K562 (cell line): ENCODE measurements around the gene SPATA16. TPM values are rescaled to one million over a fixed set of nuclear protein-coding genes. Genes with fewer than 3 reads are reported as not detected.

Experiments used
- ATAC-seq: fragments of 200-7000 bp; cut with Tn5 transposase; 3 replicates; pipeline ENCODE4 v1.9.1; 2020; ENCODE audit warnings: moderate library complexity
- BruUV-seq: library from RNA; stranded (reverse); fragments of 400-500 nt; replicated peaks from 2 replicates; lab custom pipeline; 2021; lab: Mats Ljungman, UMichigan
- CTCF ChIA-PET: fragments of 300-600 bp; formaldehyde crosslinking; extraction: SDS; loops from one replicate; lab custom pipeline; 2021; ENCODE audit warnings: low intra/inter-chr PET ratio; lab: Yijun Ruan, JAX
- POLR2A ChIA-PET: fragments of 300-600, 350-650 bp; sonication (Branson Sonifier 250); formaldehyde crosslinking; extraction: SDS; loops from one replicate; lab custom pipeline; 2021; ENCODE audit warnings: antibody characterized with exemption, inconsistent platforms; lab: Yijun Ruan, JAX
- DNase-seq, 4 experiments: peaks; one replicate each; pipeline versions ENCODE4 v3.0.0 to v3.0.0-alpha.2; 2011 to 2018; ENCODE audit warnings: low spot score in 3 of 4, mixed read lengths in 3 of 4; ENCODE audit errors: extremely low read depth in 1 of 4
- FAIRE-seq: peaks from 2 replicates; lab custom pipeline; 2011; peaks lifted over from hg19 to GRCh38; lab: Jason Lieb, UNC
- H2AFZ ChIP-seq: 2 replicates; pipeline ENCODE4 v1.6.0; 2011; ENCODE audit warnings: low read depth, low read length, control low read depth, inconsistent platforms
- H3K27ac ChIP-seq: fragments of 200-600 bp; 3 replicates; pipeline ENCODE4 v1.8.0; 2011; ENCODE audit warnings: low read depth, mild to moderate bottlenecking, control low read depth, inconsistent platforms, low read length, moderate library complexity, mixed read lengths; ENCODE audit errors: extremely low read depth
- H3K27me3 ChIP-seq, 2 experiments: fragments of 300-600 bp in 1 of 2; 2 replicates in 1 of 2; 3 replicates in 1 of 2; pipeline versions ENCODE4 v1.6.0 to v1.8.0; 2011; ENCODE audit warnings: inconsistent platforms in 2 of 2, low read length in 2 of 2, mild to moderate bottlenecking in 1 of 2, mixed read lengths in 1 of 2, moderate library complexity in 1 of 2; ENCODE audit not compliant: control insufficient read depth in 2 of 2, insufficient read depth in 2 of 2
- H3K36me3 ChIP-seq: fragments of 300-600 bp; 3 replicates; pipeline ENCODE4 v1.8.0; 2011; ENCODE audit warnings: mild to moderate bottlenecking, low read length, inconsistent platforms; ENCODE audit not compliant: control insufficient read depth, insufficient read depth
- H3K4me1 ChIP-seq, 2 experiments: fragments of 200-600 bp in 1 of 2; replicated peaks in 1 of 2; 2 replicates in 1 of 2; 3 replicates in 1 of 2; pipeline versions ENCODE4 v1.5.1 to v1.8.0; 2011; ENCODE audit warnings: inconsistent platforms in 2 of 2, low read length in 2 of 2, mild to moderate bottlenecking in 1 of 2, mixed read lengths in 1 of 2, moderate library complexity in 1 of 2; ENCODE audit not compliant: control insufficient read depth in 2 of 2, insufficient read depth in 2 of 2
- H3K4me2 ChIP-seq: 2 replicates; pipeline ENCODE4 v1.6.1; 2011; ENCODE audit warnings: low read length, control low read depth, inconsistent platforms, mixed read lengths; ENCODE audit not compliant: insufficient read depth
- H3K4me3 ChIP-seq: fragments of 200-600 bp; sonication (generic), shearing (Covaris generic); 2 replicates; pipeline ENCODE4 v1.5.1; 2016; ENCODE audit warnings: control low read depth, inconsistent platforms
- H3K79me2 ChIP-seq: fragments of 200-600 bp; 3 replicates; pipeline ENCODE4 v1.8.0; 2011; ENCODE audit warnings: low read length, inconsistent platforms; ENCODE audit not compliant: control insufficient read depth, insufficient read depth
- H3K9ac ChIP-seq, 2 experiments: 2 replicates each; pipeline versions ENCODE4 v1.6.0 to v1.6.1; 2011; ENCODE audit warnings: low read depth in 2 of 2, low read length in 2 of 2, control low read depth in 1 of 2, inconsistent platforms in 1 of 2, mild to moderate bottlenecking in 1 of 2, mixed read lengths in 1 of 2; ENCODE audit not compliant: insufficient read depth in 1 of 2
- H3K9me1 ChIP-seq: one replicate; pipeline ENCODE4 v1.6.0; 2011; ENCODE audit warnings: inconsistent platforms, mild to moderate bottlenecking, low read length, moderate library complexity; ENCODE audit not compliant: control insufficient read depth, insufficient read depth
- H3K9me3 ChIP-seq: replicated peaks from 2 replicates; pipeline ENCODE4 v1.5.1; 2011; ENCODE audit warnings: low read depth, low read length, inconsistent platforms; ENCODE audit not compliant: control insufficient read depth, insufficient read depth
- H4K20me1 ChIP-seq: replicated peaks from 2 replicates; pipeline ENCODE4 v1.6.1; 2011; ENCODE audit warnings: low read length, inconsistent platforms, mixed read lengths; ENCODE audit not compliant: control insufficient read depth, insufficient read depth
- CBFA2T3 ChIP-seq: fragments of 450-650 bp; IDR thresholded peaks from 2 replicates; pipeline ENCODE4 v1.6.1; 2017
- CHD1 ChIP-seq: fragments of 200-600 bp; sonication (generic); IDR thresholded peaks from one replicate; pipeline ENCODE4 v1.6.1; 2012; ENCODE audit warnings: mild to moderate bottlenecking, moderate library complexity, low read length, inconsistent platforms
- SIN3A ChIP-seq, 2 experiments: fragments of 150-350 bp in 1 of 2; IDR thresholded peaks; 2 replicates each; pipeline ENCODE4 v1.6.1; 2011 to 2016; ENCODE audit warnings: borderline replicate concordance in 2 of 2, low read depth in 2 of 2, low read length in 2 of 2, mild to moderate bottlenecking in 2 of 2, moderate library complexity in 2 of 2; ENCODE audit not compliant: control insufficient read depth in 1 of 2
- TAF9B ChIP-seq: fragments of 450-650 bp; IDR thresholded peaks from 2 replicates; pipeline ENCODE4 v1.6.1; 2018; ENCODE audit warnings: mild to moderate bottlenecking; ENCODE audit not compliant: partially characterized antibody
- WGBS: fragments of 100-300 bp; shearing (Covaris generic); methylation state at CpG from one replicate; pipeline ENCODE4 v1.1.6; 2016; ENCODE audit warnings: low coverage, mixed read lengths; ENCODE audit not compliant: insufficient coverage; ENCODE audit errors: missing lambda C conversion rate; 5-methylcytosine and 5-hydroxymethylcytosine counted together
- in situ Hi-C: fragments of 300-500 bp; cut with MboI; formaldehyde crosslinking; loops from 4 replicates; pipeline ENCODE4 v1.15.0; 2018; ENCODE audit warnings: inconsistent platforms, mixed read lengths
- intact Hi-C: fragments of 100-400 bp; cut with micrococcal nuclease; formaldehyde crosslinking; loops from 2 replicates; pipeline ENCODE4 v1.14.2; 2022
- polyA plus RNA-seq, 8 experiments: library from polyadenylated mRNA; depleted of rRNA in 4 of 8; stranded (reverse) in 5 of 8; unstranded in 3 of 8; fragments of >200 nt; fragmentation: Nextera tagmentation in 2 of 8; fragmentation: Illumina TruSeq in 1 of 8; extraction: Ambion mirVana in 2 of 8; extraction: Trizol in 1 of 8; gene quantifications; 2 replicates each; pipeline versions ENCODE4 v1.2.1 to v1.2.3, GENCODE V29; 2011 to 2014; ENCODE audit warnings: inconsistent platforms in 1 of 8, missing spikeins in 1 of 8
- total RNA-seq, 7 experiments: library from RNA; depleted of rRNA in 6 of 7; stranded (reverse); fragments of >200 nt in 6 of 7; fragmentation: Illumina TruSeq in 2 of 7; extraction: Trizol in 2 of 7; gene quantifications; 2 replicates each; pipeline versions ENCODE4 v1.2.1 to v1.2.3, GENCODE V29; 2011 to 2021; ENCODE audit warnings: low replicate concordance in 1 of 7
- TF ChIP-seq, protein P1 (sequence below): sonication (generic); formaldehyde crosslinking; IDR thresholded peaks from 2 replicates; pipeline ENCODE4 v1.8.1; 2022; ENCODE audit warnings: missing genetic modification reagents

The SPATA16 gene
- total and polyA plus RNA-seq, 9 of the 15 experiments (the other 6 are each of a cell fraction or from before 2014, with no cell fraction given): not detected

DNA sequence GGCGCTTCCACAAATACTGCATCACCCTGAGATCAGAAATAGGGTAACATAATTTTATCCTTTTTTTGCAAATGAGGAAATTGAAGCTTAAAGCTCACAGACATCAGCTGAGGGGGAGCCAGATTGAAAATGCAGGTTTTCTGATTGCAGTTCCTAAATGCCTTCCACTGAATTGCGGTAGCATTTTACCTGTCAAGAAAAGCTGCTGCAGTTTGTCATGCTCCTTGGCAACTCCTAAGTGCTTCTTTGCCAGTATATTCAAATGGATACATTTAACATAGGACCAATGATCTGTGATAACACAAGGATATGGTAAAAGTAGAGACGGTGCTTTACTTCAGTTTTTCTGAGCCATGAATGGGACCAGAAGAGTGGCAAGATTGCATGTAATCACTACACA, 50.5 kb downstream of the SPATA16 start:
- no peak overlapping the region for H3K4me2 ChIP-seq
- peaks cover 0 to 8% of the 10 kb centered on the region in 2 experiments; a peak in 3 of 5 replicates for H3K4me1 ChIP-seq
- no peak for FAIRE-seq
- no TSS peak for BruUV-seq
- H3K79me2 ChIP-seq: no peaks in the 10 kb centered on the region
- H3K9ac ChIP-seq: no peak overlapping the region
- no peak for DNase-seq
- in situ Hi-C loops: no loop called here
- ChIA-PET CTCF (no interaction called here), POLR2A (interaction anchor here (0.6 to 1.0 kb wide), 2 partner anchors 10 to 29 kb away, joined by 3 read pairs; no protein-coding TSS in a partner anchor)
- H3K4me3 ChIP-seq: no peak overlapping the region
- H4K20me1 ChIP-seq: no peaks in the 10 kb centered on the region
- no peak for TF ChIP-seq SIN3A (IDR thresholded peaks at IDR 0.05; ENCODE audit: borderline replicate concordance in 2 of 2, control insufficient read depth in 1 of 2, low read depth in 2 of 2, low read length in 2 of 2)
- TF ChIP-seq, protein P1, sequence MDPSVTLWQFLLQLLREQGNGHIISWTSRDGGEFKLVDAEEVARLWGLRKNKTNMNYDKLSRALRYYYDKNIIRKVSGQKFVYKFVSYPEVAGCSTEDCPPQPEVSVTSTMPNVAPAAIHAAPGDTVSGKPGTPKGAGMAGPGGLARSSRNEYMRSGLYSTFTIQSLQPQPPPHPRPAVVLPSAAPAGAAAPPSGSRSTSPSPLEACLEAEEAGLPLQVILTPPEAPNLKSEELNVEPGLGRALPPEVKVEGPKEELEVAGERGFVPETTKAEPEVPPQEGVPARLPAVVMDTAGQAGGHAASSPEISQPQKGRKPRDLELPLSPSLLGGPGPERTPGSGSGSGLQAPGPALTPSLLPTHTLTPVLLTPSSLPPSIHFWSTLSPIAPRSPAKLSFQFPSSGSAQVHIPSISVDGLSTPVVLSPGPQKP (CRISPR knock-in tag): no peak
- TF ChIP-seq CHD1: no peak
- intact Hi-C loops: no loop called here
- no peaks in the 10 kb centered on the region for H3K36me3 ChIP-seq
- ATAC-seq: no peak
- no peaks in the 10 kb centered on the region for H3K9me3 ChIP-seq
- WGBS: 0% methylated on average over 3 of the region's 3 CpGs
- H3K9me1 ChIP-seq: no peaks in the 10 kb centered on the region
- no peaks in the 10 kb centered on the region for H3K27me3 ChIP-seq
- H3K27ac ChIP-seq: no peak overlapping the region
- H2AFZ ChIP-seq: no peak overlapping the region

DNA sequence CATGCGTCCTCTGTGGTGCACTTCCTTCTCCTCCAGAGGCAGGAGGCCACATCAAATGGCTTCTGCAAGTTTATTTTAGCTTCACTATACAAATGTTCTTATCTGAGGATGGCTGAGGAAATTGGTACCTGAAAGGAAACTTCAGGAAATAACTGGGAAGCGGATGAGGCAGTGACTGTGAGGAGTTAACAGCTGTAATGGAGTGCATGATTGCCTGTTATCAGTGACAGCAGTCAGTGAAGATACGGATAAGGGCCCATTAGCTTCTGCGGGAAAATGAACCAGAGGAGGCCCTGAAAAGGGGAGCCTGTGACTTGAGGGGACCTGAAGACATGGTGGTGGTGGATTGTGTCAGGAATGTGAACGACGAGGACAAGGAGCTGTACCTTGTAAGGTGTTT, 51.8 kb downstream of the SPATA16 start:
- WGBS: 4% methylated on average over 6 of the region's 6 CpGs
- in situ Hi-C loops (no loop called here), intact Hi-C loops (no loop called here)
- no peaks in the 10 kb centered on the region for H3K36me3 ChIP-seq
- no peaks in the 10 kb centered on the region for H4K20me1 ChIP-seq
- no peak overlapping the region for H3K4me3 ChIP-seq
- CTCF ChIA-PET: no interaction called here
- H3K4me1 ChIP-seq: peaks cover 0 to 8% of the 10 kb centered on the region in 2 experiments; a peak in 3 of 5 replicates
- FAIRE-seq (no peak), DNase-seq (no peak), ATAC-seq (no peak)
- no peaks in the 10 kb centered on the region for H3K27me3 ChIP-seq
- H3K9me1 ChIP-seq: no peaks in the 10 kb centered on the region
- no peak overlapping the region for H3K27ac ChIP-seq
- H3K9ac ChIP-seq: no peak overlapping the region
- no peaks in the 10 kb centered on the region for H3K79me2 ChIP-seq
- TF ChIP-seq CBFA2T3: 0 out of 2 replicates have a peak, but pooled peaks have one; percentile 24
- no peak for TF ChIP-seq TAF9B
- POLR2A ChIA-PET: interaction anchor here (1.0 kb wide), 1 partner anchor 11 kb away, joined by 3 read pairs; no protein-coding TSS in a partner anchor
- H3K4me2 ChIP-seq: no peak overlapping the region; the same call in 1 of the 2 replicates
- H2AFZ ChIP-seq: peak overlapping the region; percentile 41; the same call in 1 of the 2 replicates
- no peaks in the 10 kb centered on the region for H3K9me3 ChIP-seq
- no TSS peak for BruUV-seq
